Subcutaneous adipose tissue (tissue), 4 donors: Measurements from ENCODE around the gene SLC3A2. TPM values are rescaled to one million over a fixed set of nuclear protein-coding genes. Genes with fewer than 3 reads are reported as not detected.

Experiments used
- total RNA-seq, 4 donors: library from RNA; depleted of rRNA; stranded (reverse); fragments of >200 nt; gene quantifications; one replicate each; pipeline ENCODE4 v1.1.0, GENCODE V29; 2016
- TF ChIP-seq, protein P1 (sequence below): fragments of 450-650 bp; IDR thresholded peaks from one replicate; pipeline ENCODE4 v1.5.1; 2016; ENCODE audit warnings: low read depth, mild to moderate bottlenecking, control low read depth, antibody characterized with exemption, moderate library complexity

Gene SLC3A2
- total RNA-seq, 4 donors from 2014 or later = 104 to 163 (median 125) TPM

DNA sequence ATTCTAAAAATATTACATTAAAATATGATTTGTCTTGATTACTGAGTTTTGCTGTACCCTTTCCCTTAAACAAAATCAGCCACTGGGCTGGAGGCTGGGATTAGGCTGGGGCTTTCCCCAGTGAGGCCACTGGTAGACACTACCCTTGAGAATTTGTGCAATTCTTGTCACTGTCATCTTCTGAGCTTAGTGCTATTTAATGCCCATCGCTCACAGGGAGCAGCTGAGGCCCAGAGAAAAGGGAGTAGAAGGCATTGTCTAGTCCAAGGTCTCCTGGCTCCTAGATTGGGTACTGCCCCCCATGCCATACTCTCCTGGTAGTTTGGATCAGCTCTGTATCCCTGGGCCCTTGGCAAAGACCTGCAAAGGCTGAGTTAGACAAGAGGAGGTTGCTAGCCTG, 33.7 kb downstream of the SLC3A2 start:
- TF ChIP-seq, protein P1, sequence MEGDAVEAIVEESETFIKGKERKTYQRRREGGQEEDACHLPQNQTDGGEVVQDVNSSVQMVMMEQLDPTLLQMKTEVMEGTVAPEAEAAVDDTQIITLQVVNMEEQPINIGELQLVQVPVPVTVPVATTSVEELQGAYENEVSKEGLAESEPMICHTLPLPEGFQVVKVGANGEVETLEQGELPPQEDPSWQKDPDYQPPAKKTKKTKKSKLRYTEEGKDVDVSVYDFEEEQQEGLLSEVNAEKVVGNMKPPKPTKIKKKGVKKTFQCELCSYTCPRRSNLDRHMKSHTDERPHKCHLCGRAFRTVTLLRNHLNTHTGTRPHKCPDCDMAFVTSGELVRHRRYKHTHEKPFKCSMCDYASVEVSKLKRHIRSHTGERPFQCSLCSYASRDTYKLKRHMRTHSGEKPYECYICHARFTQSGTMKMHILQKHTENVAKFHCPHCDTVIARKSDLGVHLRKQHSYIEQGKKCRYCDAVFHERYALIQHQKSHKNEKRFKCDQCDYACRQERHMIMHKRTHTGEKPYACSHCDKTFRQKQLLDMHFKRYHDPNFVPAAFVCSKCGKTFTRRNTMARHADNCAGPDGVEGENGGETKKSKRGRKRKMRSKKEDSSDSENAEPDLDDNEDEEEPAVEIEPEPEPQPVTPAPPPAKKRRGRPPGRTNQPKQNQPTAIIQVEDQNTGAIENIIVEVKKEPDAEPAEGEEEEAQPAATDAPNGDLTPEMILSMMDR = no peak

DNA sequence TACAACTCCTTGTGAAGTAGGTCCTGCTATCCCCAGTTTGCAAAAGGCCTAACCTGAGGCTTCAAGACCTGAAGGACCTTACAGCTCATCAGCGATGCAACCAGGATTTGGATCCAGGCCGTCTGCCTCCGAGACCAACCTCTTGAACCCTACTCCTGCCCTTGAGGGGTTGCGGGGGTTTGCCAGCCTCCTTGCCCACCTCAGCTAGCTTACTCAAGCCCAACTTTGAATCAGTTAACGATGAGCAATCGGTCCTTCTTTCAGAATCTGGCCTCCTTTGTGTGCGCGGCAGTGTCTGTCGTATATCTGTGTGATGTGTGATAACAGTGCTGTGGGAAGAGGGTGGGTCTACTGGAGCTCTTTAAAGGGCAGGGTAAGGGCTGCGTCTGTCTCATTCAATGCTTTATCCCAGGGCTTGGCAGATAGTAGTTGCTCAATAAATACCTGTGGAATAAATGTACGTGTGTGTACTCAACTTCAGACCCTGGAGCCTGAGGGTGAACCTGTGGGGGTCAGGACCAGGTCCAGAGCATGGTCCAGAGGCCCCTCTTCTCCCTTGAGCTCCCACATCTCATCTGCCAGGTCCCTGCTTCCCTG, 37.3 kb downstream of the SLC3A2 start:
- TF ChIP-seq, protein P1 = no peak

DNA sequence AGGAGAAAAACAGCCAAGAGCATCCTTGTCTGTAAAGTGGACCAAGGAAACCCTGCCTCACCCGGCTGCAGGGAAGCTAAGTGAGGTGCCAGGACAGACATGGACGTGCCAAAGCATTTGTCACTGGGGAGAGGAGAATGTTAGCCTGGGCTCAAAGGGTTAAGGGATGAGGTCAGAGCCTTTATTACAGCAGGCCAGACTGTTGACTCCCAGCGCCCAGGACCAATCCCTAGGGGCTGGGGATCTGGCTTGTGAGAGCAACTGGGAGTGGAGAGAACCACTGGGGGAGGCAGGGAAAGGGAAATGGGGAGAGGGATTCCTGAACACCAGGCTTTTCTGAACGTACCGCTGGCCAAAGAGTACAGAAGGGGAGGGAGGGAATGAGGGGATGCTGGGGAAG, 37.8 kb downstream of the SLC3A2 start:
- TF ChIP-seq, protein P1 = no peak

DNA sequence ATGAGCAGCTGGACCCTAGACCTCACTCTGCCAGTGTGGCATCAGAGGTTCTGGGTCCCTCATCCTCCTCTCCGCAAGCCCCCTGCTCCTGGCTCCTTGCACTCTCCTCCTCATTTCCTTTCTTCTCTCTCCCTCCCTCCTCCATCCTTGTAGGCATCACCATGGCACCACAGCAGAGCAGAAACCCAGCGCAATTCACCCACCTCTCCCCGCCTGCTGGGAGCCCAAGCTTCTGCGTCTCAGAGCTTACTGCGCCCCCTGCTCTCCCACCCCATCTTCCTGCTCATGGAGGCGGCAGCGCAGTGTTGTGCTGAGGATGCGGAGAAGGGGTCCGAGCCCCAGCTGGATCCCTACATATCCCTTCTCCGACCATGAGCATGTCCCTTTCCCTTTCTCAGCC, 38.8 kb downstream of the SLC3A2 start:
- TF ChIP-seq, protein P1 = no peak

DNA sequence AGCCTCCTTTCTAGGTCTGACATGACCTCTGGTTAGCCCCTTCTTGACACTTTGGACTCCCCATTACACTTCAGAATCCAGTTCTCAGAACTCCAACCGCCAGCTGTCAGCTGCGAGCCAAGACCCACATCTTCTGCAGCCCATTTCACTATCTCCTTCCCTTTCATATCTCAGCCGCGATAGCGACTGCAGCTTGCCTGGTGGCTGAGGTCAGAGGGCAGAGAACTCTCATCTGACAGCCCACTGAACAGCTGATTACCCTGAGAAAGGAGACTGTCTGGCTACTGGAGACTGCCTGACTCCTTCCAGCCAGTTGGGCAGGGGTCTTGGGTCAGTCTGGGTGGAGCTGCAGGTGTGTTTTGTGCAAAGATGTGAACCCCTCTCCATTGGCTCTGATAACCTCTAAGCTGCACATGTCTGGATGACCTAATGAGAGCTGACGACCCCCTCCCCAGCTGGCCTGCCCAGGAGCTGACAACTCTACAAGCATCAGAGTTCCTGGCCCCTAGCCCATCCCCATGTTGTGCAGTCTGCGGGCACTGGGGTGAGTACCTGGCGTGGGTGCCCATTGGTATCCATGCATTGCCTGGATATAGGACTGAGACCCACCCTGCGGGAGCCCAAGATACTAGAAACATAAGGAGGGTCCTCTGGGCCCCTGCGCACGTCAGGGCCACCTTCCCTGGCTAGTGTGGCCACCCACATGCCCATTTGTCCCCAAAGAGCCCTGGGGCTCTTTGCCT, 39.4 kb downstream of the SLC3A2 start:
- TF ChIP-seq, protein P1 = no peak

DNA sequence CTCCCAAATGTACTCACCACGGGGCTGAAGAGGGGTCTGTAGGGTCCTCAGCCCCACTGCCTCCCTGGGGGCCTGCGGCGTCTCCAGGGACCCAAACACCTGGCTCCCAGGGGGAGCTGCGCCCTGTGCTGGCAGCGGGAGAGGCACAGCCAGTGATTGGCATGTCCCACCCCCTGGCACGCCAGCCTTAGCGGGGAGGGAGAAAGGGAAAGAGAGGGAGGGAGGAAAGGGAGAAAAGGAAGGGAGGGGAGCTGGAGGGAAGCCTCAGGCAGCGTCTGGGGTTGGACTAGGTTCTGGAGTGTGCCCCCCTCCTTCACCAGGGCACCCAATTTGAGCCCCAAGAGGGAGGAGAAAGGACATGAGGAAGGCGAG, 40.5 kb downstream of the SLC3A2 start, which contains the start of gene CHRM1:
Gene CHRM1, minus strand, starts transcription at position 163 of the 372 bp plus-strand sequence. CDS start 10,263 bp downstream, outside the sequence.
- TF ChIP-seq, protein P1 = no peak

DNA sequence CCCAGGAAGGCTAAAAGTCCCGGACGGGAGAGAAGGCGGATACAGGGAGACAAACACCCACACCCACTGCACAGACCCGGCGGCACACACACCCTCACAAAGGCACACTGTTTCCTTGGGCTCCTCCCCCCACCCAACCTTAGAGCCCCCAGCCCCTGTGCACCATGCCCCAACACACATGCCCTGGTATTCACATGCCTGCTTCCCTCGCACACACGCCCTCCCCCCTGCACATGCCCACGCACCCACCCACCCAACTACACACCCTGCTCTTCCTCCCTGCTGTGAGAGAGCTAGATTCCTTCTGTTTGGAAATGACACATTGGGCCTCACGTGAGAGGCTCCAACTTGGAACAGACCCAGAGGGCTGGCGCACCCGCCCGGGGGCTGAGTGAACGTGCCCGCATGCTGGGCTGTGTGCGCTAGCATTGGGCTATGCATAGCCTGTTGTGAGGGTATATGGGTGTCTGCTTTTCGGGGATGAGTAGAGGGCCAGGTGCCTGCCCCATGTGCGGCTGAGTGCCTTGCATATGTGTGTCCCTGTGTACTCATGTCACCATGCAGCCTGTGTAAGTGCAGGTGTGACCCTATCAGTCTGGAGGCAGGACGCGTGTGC, 41.0 kb downstream of the SLC3A2 start:
- TF ChIP-seq, protein P1 = no peak
